Measurements from ENCODE around the gene PCGF3. TPM values are rescaled to one million over a fixed set of nuclear protein-coding genes. Genes with fewer than 3 reads are reported as not detected.

The PCGF3 gene
- total RNA-seq, 1 experiment from 2014 or later, result 83.9 TPM

DNA sequence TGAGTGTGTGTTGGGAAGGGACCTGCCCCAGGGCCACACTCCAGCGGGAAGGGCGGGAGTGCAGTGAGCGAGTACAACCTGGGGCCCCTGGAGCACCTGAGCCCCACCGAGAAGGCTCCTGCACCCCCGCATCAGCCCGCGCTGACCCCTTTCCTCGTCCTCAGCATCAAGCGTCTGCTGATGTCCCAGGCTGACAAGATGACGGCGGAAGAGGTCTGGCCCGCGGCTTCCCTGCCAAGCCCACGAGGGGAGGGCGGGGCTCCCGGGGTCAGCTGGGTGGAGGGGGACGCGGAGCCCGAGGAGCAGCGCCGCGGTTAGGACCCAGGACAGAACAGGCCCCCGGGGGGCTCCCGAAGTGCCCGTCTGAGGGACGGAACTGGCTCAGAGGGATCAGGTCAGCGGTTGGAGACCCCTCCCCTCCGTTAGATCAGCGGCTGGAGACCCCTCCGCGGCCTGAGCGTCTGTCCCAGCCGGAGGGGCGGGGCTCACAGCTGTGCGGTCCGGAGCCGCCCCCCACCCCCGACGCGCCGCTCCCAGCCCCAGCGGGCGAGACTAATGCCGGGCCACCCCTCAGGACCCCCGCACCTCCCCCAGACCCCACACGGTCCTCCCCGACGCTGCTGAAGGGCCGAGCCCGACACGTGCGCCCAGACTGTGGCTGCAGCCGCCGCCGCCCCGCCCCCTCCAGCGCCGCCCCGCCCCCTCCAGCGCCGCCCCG is 24.5 kb upstream of the PCGF3 start:
- intact Hi-C loops (cut with micrococcal nuclease; ENCODE audit: unreplicated experiment), result no loop called here
- no peak for TF ChIP-seq EZH2 (IDR thresholded peaks at IDR 0.05; ENCODE audit: borderline replicate concordance, low read depth, low read length, poor library complexity, severe bottlenecking)
- no peak for TF ChIP-seq CTCF (conservative IDR thresholded peaks at IDR 0.05; ENCODE audit: low read depth, low read length)
- Histone ChIP-seq H3K4me3 (ENCODE audit: low read depth, low read length, poor library complexity, severe bottlenecking) (peak overlapping the region; percentile 39), H3K4me1 (ENCODE audit: insufficient read depth, low read length, poor library complexity, severe bottlenecking) (peaks cover 4% of the 10 kb centered on the region), H3K27me3 (replicated peaks; ENCODE audit: insufficient read depth, low read depth, low read length, poor library complexity) (no peaks in the 10 kb centered on the region), H3K27ac (ENCODE audit: low read depth, low read length, poor library complexity, severe bottlenecking) (no peak overlapping the region), H3K36me3 (ENCODE audit: insufficient read depth, low read length, poor library complexity, severe bottlenecking) (no peaks in the 10 kb centered on the region), H3K9me3 (ENCODE audit: low read depth, low read length, poor library complexity, severe bottlenecking) (no peaks in the 10 kb centered on the region)
- POLR2A ChIA-PET (ENCODE audit: low non-redundant PET), result no interaction called here
- DNase-seq (ENCODE audit: low spot score), result no peak
- CTCF ChIA-PET, result no interaction called here
- no TSS peak for BruUV-seq (replicated peaks)

DNA sequence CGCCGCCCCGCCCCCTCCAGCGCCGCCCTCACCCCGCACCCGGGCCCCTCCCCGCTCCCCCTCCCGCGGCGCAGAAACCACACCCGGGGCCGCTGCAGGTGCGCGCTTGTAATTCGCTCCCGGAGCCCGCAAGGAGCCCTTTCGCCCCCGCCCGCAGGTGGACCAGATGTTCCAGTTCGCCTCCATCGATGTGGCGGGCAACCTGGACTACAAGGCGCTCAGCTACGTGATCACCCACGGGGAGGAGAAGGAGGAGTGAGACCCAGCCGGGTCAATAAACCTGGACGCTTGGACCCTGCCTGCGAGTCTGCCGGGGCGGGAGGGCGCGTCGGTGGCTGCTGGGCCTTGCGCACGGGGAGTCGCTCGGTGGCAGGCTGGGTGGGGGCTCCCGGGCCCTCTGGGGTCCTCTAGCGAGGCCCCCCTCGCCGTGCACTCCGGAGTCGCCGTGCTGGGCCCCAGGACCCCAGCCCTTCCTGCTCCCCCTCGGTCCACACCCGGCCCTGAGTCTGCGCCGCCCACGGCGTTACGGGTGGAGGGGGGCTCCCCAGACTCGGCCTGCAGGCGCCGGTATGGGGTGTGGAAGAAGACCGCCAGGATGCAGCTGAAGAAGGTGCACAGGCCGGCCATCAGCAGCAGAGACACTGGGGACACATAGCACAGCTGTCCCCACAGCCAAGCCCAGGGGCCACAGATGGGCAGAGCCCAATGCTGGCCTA is 23.7 kb upstream of the PCGF3 start:
- Histone ChIP-seq H3K36me3 (ENCODE audit: insufficient read depth, low read length, poor library complexity, severe bottlenecking) (no peaks in the 10 kb centered on the region), H3K9me3 (ENCODE audit: low read depth, low read length, poor library complexity, severe bottlenecking) (no peaks in the 10 kb centered on the region), H3K4me3 (ENCODE audit: low read depth, low read length, poor library complexity, severe bottlenecking) (no peak overlapping the region), H3K27me3 (replicated peaks; ENCODE audit: insufficient read depth, low read depth, low read length, poor library complexity) (no peaks in the 10 kb centered on the region), H3K27ac (ENCODE audit: low read depth, low read length, poor library complexity, severe bottlenecking) (no peak overlapping the region), H3K4me1 (ENCODE audit: insufficient read depth, low read length, poor library complexity, severe bottlenecking) (peaks cover 4% of the 10 kb centered on the region)
- intact Hi-C loops (cut with micrococcal nuclease; ENCODE audit: unreplicated experiment), result no loop called here
- no TSS peak for BruUV-seq (replicated peaks)
- TF ChIP-seq CTCF (conservative IDR thresholded peaks at IDR 0.05; ENCODE audit: low read depth, low read length), result no peak
- no peak for TF ChIP-seq EZH2 (IDR thresholded peaks at IDR 0.05; ENCODE audit: borderline replicate concordance, low read depth, low read length, poor library complexity, severe bottlenecking)
- CTCF ChIA-PET, result no interaction called here
- DNase-seq (ENCODE audit: low spot score), result no peak
- POLR2A ChIA-PET (ENCODE audit: low non-redundant PET), result no interaction called here

DNA sequence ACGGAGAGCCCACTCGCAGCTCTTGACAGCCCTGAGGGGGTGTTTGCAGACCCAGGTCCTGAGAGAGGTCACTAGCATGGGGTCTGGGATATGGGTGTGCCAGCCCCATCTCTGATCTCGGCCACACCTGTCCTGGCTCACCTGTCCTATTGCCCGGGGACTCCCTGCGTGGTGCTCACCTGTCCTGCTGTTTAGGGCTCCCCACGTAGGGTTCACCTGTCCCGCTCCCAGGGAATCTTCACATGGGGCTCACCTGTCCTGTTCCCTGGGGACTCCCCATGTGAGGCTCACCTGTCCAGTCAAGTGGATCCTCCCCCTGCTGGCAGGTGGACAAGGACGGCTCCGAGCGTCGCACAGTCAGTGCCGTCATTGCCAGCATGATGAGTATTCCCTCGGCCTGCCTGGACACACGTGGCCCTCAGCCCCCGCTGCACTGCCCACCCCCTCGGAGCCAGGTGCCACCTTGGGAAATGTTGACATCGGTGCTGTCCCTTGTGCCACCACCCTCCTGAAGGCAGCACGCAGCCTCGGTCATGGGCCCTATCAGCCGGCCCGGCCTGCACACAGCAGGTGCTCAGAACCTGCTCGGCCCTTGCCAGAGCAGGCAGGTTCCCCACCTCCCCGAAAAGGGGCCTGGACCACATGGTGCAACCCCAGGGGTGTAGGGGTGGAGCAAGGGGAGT is 23.0 kb upstream of the PCGF3 start:
- CTCF ChIA-PET, result no interaction called here
- DNase-seq (ENCODE audit: low spot score), result no peak
- TF ChIP-seq EZH2 (IDR thresholded peaks at IDR 0.05; ENCODE audit: borderline replicate concordance, low read depth, low read length, poor library complexity, severe bottlenecking), result no peak
- no peak for TF ChIP-seq CTCF (conservative IDR thresholded peaks at IDR 0.05; ENCODE audit: low read depth, low read length)

More for the DNA sequence above, 23.0 kb upstream of the PCGF3 start:
- Histone ChIP-seq H3K27ac (ENCODE audit: low read depth, low read length, poor library complexity, severe bottlenecking) (no peak overlapping the region), H3K27me3 (replicated peaks; ENCODE audit: insufficient read depth, low read depth, low read length, poor library complexity) (no peaks in the 10 kb centered on the region), H3K36me3 (ENCODE audit: insufficient read depth, low read length, poor library complexity, severe bottlenecking) (no peaks in the 10 kb centered on the region), H3K9me3 (ENCODE audit: low read depth, low read length, poor library complexity, severe bottlenecking) (no peaks in the 10 kb centered on the region), H3K4me1 (ENCODE audit: insufficient read depth, low read length, poor library complexity, severe bottlenecking) (peaks cover 4% of the 10 kb centered on the region), H3K4me3 (ENCODE audit: low read depth, low read length, poor library complexity, severe bottlenecking) (no peak overlapping the region)
- intact Hi-C loops (cut with micrococcal nuclease; ENCODE audit: unreplicated experiment), result no loop called here
- POLR2A ChIA-PET (ENCODE audit: low non-redundant PET), result no interaction called here
- no TSS peak for BruUV-seq (replicated peaks)

All from A673 (cell line).